NCI-H128 (cell line): ENCODE results near the gene TLX2.

ENCODE experiments used
- DNase-seq: peaks from one replicate; lab custom pipeline; 2025; ENCODE audit not compliant: unreplicated experiment; lab: John Stamatoyannopoulos, UW

The TLX2 gene

DNA sequence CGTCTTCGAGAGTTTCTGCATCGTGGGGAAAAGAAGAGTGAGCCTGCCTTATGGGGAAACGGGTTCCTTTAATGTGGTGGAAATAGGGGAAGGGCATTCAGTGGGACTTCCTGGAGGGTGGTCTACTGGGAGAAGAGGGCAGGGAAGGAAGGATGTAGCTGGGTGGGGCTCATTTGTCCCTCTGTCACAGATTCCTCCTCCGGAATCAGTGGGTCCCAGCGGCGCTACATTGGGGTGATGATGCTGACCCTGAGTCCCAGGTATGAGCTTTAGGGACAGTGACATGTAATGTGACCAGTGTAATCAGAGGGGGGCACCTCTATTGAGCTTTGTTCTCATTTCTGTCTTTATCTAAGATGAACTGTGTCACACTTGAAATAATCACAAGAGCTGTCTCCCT is 17.4 kb downstream of the TLX2 start:
- DNase-seq, result no peak

DNA sequence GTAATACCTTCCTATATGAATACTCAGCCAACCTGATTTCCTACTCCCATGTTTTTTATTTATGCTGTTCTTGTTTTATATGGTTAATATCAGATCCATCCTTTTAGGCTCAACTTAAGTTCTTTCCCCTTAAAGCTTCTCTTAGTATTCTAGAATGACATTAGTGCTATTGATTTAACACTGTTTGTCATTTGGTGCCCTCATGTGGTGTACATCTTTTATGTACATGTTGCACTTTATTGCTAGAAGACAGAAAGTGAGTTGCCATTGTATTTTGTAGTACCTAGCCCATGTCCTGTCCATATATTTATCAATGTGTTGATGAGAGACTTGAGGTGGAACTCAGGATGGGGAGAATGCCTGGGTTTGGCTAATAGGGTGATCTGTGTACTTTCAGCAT is 18.0 kb downstream of the TLX2 start:
- no peak for DNase-seq

DNA sequence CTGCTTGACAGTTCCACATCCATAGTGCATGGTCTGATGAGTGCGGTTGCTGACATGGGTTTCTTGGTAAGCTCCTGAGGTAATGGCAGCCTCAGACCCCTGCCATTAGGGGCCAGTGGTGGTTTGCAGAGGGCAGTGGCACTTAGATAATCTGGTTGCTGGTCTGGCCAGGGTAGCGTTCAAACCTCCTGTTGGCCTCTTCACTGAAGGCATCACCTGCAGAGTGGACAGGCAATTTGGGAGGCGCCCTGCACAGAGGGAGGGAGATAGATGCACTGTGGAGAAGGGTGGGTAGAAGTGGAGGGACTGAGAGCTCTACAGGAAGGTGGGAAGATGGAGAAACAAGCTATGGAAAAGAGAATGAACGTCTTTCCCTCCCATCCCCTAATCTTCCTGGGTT is 19.2 kb downstream of the TLX2 start:
- no peak for DNase-seq

DNA sequence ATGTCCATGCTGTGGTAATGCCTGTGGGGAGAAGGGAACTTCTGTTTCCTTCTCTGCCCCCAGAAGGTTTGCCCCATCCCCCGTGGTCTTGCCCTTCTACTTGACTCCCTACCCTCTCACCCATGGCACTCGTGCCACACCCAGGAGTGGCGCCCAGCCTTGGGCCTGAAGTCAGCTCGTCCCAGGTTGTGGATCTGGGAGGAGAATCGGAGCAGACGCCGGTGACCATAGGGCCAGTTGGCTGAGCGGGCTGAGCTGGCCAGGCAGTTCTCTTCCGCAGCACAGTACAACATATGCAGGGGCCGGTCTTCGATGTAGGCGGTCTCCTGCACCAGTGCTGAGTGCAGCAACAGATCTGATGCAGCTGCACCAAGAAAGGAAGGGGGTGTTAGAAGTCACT is 20.2 kb downstream of the TLX2 start:
- DNase-seq, result no peak

DNA sequence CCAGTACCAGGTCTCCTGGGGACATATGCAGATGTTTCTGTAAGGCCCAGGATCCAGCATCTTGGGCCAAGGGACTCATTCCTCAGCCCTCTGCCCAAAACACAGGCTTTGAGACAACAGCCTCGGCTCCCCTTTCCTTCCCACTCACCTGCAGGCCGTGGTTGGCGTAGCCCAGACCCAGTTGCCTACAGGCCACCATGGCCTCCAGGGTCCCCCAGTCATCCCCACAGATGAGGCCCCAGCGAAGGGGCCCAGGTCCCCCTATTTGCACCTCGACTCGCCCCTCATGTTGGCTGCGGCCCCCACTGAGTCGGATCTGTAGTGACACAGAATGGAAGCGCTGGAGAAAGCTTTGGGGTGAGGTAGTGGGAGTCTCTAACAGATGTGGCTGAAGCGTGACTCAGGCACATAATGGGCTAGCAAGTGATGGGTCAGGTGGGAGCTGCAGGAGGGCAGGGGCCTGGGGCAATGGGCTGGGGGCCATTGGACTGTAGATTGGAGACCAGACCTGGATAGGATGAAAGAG is 21.3 kb downstream of the TLX2 start:
- no peak for DNase-seq

DNA sequence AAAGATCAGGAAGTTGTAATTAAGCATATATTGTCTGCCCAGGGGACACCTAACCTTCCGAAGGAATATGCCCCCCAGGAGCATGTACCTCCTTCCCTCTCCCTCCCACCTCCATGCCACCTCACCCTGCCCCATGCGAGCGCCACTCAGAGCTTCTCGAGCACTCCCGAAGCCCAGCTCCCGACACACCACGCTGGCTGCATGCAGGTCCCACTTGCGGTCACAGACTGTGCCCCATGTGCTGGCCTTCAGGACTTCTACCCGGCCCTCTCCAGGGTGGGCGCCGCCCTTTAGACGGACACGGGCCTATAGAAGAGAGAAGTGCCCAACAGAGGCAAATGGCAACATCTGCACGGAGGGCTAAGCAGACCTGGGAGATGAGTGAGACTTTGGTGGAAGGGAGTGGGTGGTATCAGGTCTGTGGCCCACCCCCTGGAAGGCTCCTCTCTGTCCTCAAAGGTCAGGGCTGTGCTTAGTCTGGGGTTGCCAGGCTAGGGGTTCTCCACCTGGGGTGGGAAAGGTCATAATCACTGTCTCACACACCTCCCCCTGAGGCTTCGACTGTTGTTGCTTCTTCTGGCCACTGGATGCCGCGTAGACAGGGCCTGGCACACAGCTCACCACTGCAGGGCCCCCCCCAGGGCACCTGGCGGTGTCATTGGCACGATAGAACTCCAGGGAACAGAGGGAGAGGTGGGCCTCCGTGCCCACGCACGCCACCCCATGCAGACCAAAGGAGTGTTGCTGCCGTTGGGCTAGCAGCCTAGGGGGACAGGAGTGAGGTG is 22.1 kb downstream of the TLX2 start:
- DNase-seq, result no peak

DNA sequence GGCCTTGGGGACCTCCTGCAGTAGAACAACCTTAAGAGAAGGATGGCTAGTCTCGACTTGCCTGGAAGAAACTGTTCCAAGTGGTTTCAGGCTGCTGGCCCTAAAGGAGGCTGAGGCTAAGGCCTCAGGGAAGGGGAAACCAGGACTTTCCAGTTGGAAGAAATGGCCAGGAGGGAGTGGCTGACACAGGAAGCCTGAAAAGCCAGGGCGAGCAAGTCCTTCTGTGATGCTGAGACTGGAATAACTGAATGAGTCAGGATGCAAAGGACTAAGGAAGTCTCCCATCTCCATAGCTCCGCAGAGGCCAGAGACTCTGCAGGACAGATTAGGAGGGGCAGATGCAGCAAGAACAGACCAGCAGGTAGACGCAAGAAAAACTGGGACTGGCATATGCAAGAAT is 22.9 kb downstream of the TLX2 start:
- DNase-seq, result no peak

DNA sequence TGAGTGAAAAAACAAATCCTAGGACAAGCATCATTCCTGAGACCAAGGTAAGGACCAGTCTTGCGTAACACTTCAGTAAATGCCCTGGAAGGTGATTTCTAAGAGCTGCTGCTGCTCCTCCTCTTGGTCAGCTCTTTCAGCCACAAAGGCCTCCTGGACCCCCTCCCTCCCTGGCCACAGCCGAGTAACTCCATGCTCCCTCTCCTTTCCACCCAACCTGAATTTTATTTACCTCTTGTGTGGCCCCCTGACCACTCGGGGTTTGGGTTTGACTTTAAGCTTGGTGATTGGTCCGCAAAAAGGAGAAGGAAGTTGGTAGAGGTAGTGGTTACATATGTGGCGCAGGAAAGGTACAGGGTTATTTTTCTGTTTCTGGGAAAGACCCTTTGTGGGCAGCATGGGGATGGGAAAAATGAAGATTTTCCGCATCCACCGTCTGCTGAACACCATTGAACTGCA is 24.7 kb downstream of the TLX2 start:
- DNase-seq, result no peak

DNA sequence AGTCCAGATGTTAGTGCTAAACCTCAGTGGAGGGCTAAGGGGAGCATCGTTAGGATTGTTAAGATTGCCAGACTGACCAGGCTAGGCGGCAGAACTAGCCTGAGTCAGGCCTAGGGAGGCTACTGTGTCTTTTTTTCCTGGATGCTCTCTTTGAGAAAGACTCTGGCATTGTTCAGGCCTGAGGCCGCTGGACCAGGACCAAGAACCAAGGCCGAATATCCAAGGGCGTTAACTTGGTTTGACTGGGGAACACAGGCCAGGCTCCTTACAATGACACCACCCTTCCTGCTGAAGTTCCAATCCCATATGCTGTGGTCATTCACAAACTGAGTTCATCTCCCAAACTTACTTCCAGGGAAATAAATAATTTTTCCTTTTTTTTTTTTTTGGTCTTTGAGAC is 26.0 kb downstream of the TLX2 start:
- no peak for DNase-seq

DNA sequence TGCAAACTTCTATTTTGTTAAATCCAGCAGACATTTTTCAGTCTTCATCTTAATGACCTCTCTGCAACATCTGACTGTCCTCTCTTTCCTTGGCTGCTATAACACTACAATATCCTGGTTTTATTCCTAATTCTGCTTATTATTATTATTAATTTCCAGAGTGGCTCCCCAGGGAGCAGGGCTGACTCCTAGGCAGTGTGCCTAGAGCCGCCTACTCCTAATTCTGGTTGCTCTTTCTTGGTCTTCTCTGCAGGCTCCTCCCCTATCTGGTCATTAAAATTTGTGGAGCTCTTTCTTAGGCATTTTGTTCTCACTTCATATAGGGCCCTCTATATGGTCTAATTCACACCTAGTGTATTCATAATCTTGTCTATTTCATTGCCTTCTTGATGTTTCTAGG is 28.7 kb downstream of the TLX2 start:
- DNase-seq, result no peak

DNA sequence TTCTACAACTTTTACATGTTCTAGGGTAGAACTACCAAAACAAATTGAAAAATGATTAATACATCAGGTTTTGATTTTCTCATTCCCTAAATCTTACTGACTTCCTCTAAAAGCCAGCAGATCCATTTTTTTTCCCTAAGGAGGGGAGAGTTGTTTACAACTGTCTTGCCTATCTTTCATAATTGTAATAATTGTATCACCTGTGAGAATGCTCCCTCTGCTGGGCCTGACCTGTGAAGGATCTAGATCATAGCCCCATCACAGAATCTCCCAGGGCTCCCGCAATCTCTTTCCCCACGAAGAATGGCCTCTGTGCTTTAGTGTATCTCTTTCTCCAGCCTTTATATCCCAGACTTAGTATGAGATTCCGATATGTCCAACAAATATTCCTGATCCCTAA is 30.4 kb downstream of the TLX2 start:
- DNase-seq, result no peak

DNA sequence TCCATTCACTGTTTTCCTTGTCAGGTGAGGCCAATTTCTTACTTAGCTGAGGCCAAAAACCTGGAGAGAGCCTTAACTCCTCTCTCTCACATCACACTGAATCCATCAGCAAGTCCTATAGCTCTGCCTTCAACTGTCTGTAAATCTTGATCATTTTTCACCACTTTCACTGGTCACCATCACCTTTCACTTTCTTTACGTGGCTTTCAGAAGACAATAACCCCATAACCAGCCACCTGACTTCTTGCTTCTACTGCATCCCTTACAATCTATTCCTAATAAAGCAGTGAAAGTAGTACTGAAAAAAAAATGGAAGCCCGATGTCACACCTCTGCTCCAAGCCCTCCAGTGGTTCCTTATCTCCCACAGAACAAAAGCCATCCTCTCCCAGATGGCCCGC is 31.8 kb downstream of the TLX2 start:
- no peak for DNase-seq

DNA sequence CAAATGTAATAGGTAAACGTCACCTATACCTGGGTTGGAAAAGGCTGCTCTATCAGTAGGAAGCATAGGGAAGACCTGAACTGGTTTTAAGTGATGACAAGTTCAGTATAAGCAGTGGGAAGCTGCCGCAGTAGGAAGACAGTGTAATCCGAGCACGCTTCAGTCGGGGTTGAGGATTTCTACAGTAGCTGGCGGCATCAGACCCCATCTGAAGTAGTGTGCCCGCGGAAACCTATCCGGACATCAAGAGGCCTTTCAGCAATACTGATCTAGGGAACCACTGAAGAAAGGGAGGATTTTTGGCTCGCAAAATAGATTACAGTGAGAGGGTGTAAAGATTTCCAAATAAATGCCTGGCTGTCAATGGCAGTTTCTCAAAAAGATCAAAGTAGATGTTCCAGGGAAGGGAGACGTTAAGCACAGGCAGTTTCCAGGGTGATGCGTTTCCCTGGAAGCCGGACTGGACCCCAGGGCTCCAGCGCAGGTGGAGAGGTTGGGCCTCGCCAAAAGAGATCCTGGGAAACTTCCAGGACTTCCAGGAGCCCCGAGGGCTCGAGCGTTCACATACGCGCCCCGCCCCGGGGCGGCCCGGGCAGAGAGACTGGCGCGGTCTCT is 34.1 kb downstream of the TLX2 start:
- DNase-seq, result no peak

DNA sequence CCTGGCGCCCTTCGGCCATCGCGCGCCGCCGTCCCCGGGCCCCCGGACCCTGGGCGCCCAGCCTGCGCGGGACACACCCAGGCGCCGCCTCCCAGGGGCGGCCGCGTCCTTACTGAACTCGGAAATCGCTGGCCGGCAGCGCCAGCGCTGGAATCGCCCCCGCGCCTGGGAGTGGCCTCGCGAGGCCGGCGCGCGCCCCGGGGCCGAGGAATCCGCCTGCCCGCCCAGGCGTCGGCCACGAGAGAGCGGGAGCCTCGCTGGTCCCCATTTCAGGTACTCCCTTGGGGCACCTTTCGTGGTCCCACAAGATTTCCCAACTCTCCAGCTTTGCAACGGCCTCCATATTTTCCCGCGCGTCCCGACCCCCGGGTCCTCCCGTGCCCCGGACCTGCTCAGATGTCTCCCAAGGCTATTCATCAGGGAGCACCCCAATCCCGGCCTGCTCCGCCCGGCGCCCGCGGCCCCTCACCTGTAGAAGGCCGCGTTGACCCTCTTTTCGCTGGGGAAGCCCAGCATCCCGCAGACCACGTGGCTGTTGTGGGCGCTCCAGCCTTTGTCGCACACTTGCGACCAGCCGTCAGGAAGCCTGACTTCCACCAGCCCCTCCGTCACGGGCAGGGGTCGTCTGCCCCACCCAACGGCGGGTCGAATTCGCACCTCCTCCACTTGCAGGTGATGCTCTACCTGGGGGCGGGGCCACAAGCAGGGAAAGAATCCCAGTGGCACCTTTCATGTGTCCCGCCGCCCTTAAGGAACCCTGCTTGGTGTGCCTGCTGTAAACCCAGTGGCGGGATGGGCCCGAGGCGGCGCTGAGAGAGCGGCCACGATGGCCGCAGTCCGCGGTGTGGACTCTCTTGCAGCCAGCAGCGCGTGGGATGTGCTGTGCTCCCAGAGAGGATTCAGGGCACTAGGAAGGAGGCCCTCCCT is 34.9 kb downstream of the TLX2 start:
- peak; percentile 27 for DNase-seq

DNA sequence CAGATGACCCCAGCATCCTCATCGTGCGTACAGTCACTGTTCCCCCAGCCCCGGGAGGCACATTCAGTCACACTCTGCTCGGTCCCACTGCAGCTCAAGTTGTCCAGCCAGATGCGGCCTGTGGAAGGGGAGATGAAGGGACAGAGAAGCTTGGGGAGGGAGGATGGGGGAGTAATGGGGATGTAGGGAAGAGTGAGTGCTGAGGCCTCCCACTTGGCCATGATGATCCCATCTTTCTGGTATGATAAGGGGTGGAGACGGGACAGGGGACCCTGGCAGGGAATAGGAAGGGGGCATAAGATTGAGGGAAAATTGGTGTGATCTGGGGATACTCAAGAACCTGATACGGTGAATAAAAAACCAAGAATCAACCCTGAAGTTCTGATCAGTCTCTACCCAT is 36.0 kb downstream of the TLX2 start:
- no peak for DNase-seq

DNA sequence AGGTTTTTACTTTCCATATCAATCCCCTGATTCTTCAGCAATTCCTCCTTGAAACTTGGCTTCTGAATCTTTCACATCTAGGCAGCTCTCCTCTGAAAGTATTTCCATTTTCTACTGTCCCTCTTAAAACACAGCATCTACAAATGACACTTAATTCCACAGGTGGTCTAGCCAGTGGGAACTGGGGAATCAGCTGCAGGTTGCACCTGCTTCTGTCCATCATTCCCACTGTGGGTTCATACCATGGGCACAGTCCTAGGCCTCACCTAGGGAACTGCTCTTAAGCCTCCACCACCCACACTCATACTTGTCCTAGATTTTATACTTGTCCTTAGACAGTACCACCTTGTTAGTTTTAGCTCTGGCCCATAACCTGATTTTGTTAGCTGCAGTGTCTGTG is 37.3 kb downstream of the TLX2 start:
- no peak for DNase-seq

DNA sequence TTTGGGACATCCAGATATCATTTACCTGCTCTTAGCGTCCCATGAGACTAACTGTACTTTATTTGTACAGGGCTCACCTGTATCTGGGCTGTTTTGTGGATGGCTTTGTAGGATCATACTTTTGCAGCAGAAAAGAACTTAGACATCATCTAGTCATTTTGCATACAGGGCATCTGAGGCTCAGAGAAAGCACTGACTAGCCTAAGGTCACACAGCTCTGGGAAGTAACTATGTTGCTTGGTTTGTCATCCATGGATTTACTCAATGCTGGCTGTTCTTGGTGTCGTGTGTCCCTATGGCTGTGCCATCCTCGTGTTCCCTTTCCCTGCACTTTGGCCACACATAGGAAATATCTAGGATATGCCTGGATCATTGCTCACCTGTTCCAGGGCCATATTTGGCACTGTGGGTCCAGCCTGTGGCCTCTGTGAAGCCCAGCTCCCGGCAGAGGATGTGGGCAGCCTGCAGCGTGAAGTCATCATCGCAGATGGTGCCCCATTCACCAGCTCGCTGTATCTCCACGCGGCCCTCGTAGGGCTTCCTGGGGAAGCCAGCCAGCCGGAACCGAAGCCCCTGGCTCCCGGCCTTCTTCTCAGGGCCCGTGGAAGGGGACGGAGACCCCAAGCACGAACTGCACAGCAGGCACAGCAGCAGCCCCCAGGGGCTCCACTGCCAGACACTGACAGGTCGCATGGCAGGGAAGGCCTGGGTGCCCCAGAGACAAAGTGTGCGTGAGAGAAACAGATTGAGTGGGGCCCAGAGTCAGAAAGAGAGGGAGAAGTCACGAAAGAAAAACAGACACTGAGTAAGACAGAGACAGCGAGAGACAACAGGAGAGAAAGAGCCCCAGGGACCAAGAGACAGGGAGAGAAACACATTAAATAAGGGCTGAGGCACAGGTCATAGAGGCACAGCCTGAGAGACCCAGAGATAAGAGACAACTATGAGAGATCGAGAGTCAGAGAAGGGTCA is 38.0 kb downstream of the TLX2 start:
- no peak for DNase-seq

DNA sequence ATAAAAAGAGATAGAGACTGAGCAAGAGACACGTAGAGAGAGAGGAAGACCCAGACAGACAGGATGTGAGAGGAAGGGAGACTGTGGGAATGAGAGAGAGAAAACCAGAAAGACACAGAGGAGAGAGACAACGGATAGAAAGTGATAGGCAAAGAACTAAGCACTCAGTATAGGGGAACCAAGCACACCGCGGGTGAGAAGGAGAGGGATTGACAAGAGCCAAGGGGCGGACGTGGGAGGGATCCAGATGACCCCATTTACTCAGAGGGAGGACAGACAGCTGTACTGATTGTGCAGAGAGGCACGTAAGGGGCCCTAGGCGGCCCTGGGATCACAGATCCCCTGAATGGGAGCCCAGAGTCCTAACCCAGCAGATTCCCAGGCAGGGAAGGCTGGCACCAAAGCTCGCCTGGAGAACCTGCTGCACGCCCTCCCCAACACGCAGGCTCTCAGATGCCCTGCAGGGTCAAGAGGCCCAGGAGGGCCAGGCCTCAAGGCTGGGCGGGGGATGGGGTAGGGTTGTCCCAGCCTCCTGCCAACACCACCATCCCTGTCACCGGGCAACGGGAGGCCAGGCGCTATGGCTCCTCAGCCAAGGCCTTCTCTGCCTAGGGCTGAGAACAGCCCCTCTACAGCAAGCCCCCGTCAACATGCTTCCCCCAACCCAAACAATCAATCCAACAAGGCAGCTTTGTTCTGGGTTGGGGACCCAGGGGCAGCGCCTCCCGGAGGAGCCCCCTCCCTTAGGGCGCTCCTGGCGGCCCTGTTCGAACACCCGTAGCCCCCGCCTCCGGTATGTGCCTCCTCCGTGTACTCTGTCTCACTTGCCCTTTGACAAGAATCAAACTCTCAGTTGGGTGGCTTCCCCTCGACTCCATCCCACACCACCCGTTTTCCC is 38.9 kb downstream of the TLX2 start:
- no peak for DNase-seq
